ENCODE data around the gene COX4I2.

DNA sequence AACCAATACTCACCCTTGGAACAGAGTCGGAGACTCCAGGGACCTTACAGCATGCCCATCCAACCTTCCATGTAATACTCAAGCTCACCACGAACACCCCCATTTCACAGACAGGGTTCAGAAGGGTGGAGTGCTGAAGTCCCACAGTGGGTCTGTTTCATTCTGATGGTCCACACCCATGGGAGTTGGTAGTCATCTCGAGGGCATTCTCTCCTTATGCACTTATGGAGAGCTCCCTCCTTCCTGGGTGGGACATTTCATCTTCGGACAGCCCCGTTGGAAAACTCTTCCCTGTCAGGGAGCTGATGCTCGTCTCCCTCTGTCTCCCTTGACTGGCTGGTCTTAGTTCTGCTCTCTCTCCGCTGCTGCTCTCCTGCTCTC is 38.9 kb downstream of the COX4I2 start:
- TF ChIP-seq, protein P1, sequence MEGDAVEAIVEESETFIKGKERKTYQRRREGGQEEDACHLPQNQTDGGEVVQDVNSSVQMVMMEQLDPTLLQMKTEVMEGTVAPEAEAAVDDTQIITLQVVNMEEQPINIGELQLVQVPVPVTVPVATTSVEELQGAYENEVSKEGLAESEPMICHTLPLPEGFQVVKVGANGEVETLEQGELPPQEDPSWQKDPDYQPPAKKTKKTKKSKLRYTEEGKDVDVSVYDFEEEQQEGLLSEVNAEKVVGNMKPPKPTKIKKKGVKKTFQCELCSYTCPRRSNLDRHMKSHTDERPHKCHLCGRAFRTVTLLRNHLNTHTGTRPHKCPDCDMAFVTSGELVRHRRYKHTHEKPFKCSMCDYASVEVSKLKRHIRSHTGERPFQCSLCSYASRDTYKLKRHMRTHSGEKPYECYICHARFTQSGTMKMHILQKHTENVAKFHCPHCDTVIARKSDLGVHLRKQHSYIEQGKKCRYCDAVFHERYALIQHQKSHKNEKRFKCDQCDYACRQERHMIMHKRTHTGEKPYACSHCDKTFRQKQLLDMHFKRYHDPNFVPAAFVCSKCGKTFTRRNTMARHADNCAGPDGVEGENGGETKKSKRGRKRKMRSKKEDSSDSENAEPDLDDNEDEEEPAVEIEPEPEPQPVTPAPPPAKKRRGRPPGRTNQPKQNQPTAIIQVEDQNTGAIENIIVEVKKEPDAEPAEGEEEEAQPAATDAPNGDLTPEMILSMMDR (conservative IDR thresholded peaks at IDR 0.05; ENCODE audit: low read depth, low read length) = no peak
- no peak for TF ChIP-seq EZH2 (IDR thresholded peaks at IDR 0.05; ENCODE audit: borderline replicate concordance, low read depth, low read length, poor library complexity, severe bottlenecking)

Measured in A673 (cell line).